Liver (tissue), 9 donors: Measurements from ENCODE around the gene OPTN. TPM values are rescaled to one million over a fixed set of nuclear protein-coding genes. Genes with fewer than 3 reads are reported as not detected.

Experiments used
- DNase-seq: peaks from one replicate; pipeline ENCODE4 v3.0.0-alpha.2; 2017; ENCODE audit warnings: low spot score
- H3K27ac ChIP-seq, 2 donors: one replicate each; pipeline ENCODE4 v1.7.0; 2013; ENCODE audit warnings: inconsistent platforms in 2 of 2, low read length in 2 of 2, control low read depth in 1 of 2, low read depth in 1 of 2, mild to moderate bottlenecking in 1 of 2
- H3K27me3 ChIP-seq, 4 donors: one replicate each; pipeline versions ENCODE4 v1.6.1 to v1.7.0; 2013; ENCODE audit warnings: low read length in 3 of 4, inconsistent platforms in 1 of 4, mild to moderate bottlenecking in 1 of 4, moderate library complexity in 1 of 4; ENCODE audit not compliant: control insufficient read depth in 4 of 4, insufficient read depth in 4 of 4
- H3K36me3 ChIP-seq, 4 donors: one replicate each; pipeline versions ENCODE4 v1.6.1 to v1.7.0; 2013; ENCODE audit warnings: low read length in 3 of 4, mild to moderate bottlenecking in 3 of 4, low read depth in 1 of 4, moderate library complexity in 1 of 4; ENCODE audit not compliant: control insufficient read depth in 4 of 4, insufficient read depth in 3 of 4
- H3K4me1 ChIP-seq, 4 donors: one replicate each; pipeline versions ENCODE4 v1.6.1 to v1.7.0; 2013; ENCODE audit warnings: low read length in 3 of 4, mild to moderate bottlenecking in 3 of 4, moderate library complexity in 1 of 4; ENCODE audit not compliant: control insufficient read depth in 4 of 4, insufficient read depth in 4 of 4
- H3K4me3 ChIP-seq, 3 donors: one replicate each; pipeline versions ENCODE4 v1.6.1 to v1.7.0; 2013; ENCODE audit warnings: low read length in 3 of 3, control low read depth in 1 of 3, low read depth in 1 of 3, mild to moderate bottlenecking in 1 of 3
- H3K9ac ChIP-seq, 2 donors: one replicate each; pipeline ENCODE4 v1.7.0; 2013; ENCODE audit warnings: low read length in 2 of 2, mild to moderate bottlenecking in 2 of 2, moderate library complexity in 2 of 2, control low read depth in 1 of 2, low read depth in 1 of 2
- H3K9me3 ChIP-seq, 4 donors: one replicate each; pipeline versions ENCODE4 v1.6.1 to v1.7.0; 2013; ENCODE audit warnings: low read length in 3 of 4; ENCODE audit not compliant: control insufficient read depth in 4 of 4
- ATF3 ChIP-seq: IDR thresholded peaks from 2 replicates; pipeline ENCODE4 v1.6.1; 2016; ENCODE audit warnings: antibody characterized with exemption
- CTCF ChIP-seq: fragments of 150-350 bp; IDR thresholded peaks from 2 replicates; pipeline ENCODE4 v1.5.1; 2017; ENCODE audit warnings: improper control_type of control experiment, low read depth, low read length; ENCODE audit not compliant: missing input control
- EGR1 ChIP-seq, 2 donors: IDR thresholded peaks; 2 replicates each; pipeline ENCODE4 v1.6.1; 2016 to 2018; ENCODE audit warnings: antibody characterized with exemption in 2 of 2, low read depth in 2 of 2
- FOXA1 ChIP-seq: IDR thresholded peaks from 2 replicates; pipeline ENCODE4 v1.6.1; 2016; ENCODE audit warnings: antibody characterized with exemption
- FOXA2 ChIP-seq: IDR thresholded peaks from 2 replicates; pipeline ENCODE4 v1.6.1; 2016; ENCODE audit warnings: antibody characterized with exemption
- GABPA ChIP-seq, 2 donors: IDR thresholded peaks in 1 of 2; conservative IDR thresholded peaks in 1 of 2; 2 replicates each; pipeline ENCODE4 v1.6.1; 2016; ENCODE audit warnings: antibody characterized with exemption in 2 of 2, mild to moderate bottlenecking in 1 of 2, moderate library complexity in 1 of 2
- HNF4A ChIP-seq, 2 donors: conservative IDR thresholded peaks; 2 replicates each; pipeline ENCODE4 v1.6.1; 2016; ENCODE audit warnings: antibody characterized with exemption in 2 of 2, mild to moderate bottlenecking in 2 of 2
- HNF4G ChIP-seq: IDR thresholded peaks from 2 replicates; pipeline ENCODE4 v1.6.1; 2016; ENCODE audit warnings: antibody characterized with exemption
- JUND ChIP-seq, 2 donors: IDR thresholded peaks; 2 replicates each; pipeline ENCODE4 v1.6.1; 2016; ENCODE audit warnings: antibody characterized with exemption in 2 of 2
- MAX ChIP-seq: IDR thresholded peaks from 2 replicates; pipeline ENCODE4 v1.6.1; 2016; ENCODE audit warnings: antibody characterized with exemption
- NR2F2 ChIP-seq: IDR thresholded peaks from 2 replicates; pipeline ENCODE4 v1.6.1; 2016; ENCODE audit warnings: antibody characterized with exemption
- RAD21 ChIP-seq, 2 donors: IDR thresholded peaks; 2 replicates each; pipeline ENCODE4 v1.6.1; 2016; ENCODE audit warnings: antibody characterized with exemption in 2 of 2, mild to moderate bottlenecking in 2 of 2
- RXRA ChIP-seq, 2 donors: IDR thresholded peaks; 2 replicates each; pipeline ENCODE4 v1.6.1; 2017 to 2018; ENCODE audit warnings: antibody characterized with exemption in 2 of 2, mild to moderate bottlenecking in 1 of 2
- SP1 ChIP-seq: IDR thresholded peaks from 2 replicates; pipeline ENCODE4 v1.6.1; 2018; ENCODE audit warnings: antibody characterized with exemption, mild to moderate bottlenecking
- TAF1 ChIP-seq: conservative IDR thresholded peaks from 2 replicates; pipeline ENCODE4 v1.6.1; 2016; ENCODE audit warnings: antibody characterized with exemption, mild to moderate bottlenecking
- YY1 ChIP-seq: IDR thresholded peaks from 2 replicates; pipeline ENCODE4 v1.6.1; 2016; ENCODE audit warnings: antibody characterized with exemption, mild to moderate bottlenecking
- ZBTB33 ChIP-seq: IDR thresholded peaks from 2 replicates; pipeline ENCODE4 v1.6.1; 2016; ENCODE audit warnings: antibody characterized with exemption
- WGBS: extraction: QIAGEN DNeasy Blood & Tissue Kit; methylation state at CpG from one replicate; pipeline ENCODE4 v1.1.7; 2013; 5-methylcytosine and 5-hydroxymethylcytosine counted together
- polyA plus RNA-seq, 2 donors: library from polyadenylated mRNA; stranded (reverse) in 1 of 2; unstranded in 1 of 2; fragments of 200-250 nt in 1 of 2; fragments of >200 nt in 1 of 2; fragmentation: Nextera tagmentation in 1 of 2; extraction: Ambion mirVana in 1 of 2; gene quantifications; one replicate each; pipeline versions ENCODE4 v1.2.1 to v1.2.3, GENCODE V29; 2013 to 2015
- total RNA-seq, 2 donors: library from RNA; depleted of rRNA; stranded (reverse); fragments of >200 nt; gene quantifications; one replicate each; pipeline ENCODE4 v1.2.3, GENCODE V29; 2014
- TF ChIP-seq, protein P1 (sequence below): IDR thresholded peaks from 2 replicates; pipeline ENCODE4 v1.6.1; 2016; ENCODE audit warnings: antibody characterized with exemption, mild to moderate bottlenecking
- donor health status: healthy.
- donor health status: healthy.
- donor health status: healthy.
- donor health status: healthy.
- donor health status: healthy.

Gene OPTN
- total and polyA plus RNA-seq, 4 donors, result 21.5 to 42.0 (median 34.2) TPM

DNA sequence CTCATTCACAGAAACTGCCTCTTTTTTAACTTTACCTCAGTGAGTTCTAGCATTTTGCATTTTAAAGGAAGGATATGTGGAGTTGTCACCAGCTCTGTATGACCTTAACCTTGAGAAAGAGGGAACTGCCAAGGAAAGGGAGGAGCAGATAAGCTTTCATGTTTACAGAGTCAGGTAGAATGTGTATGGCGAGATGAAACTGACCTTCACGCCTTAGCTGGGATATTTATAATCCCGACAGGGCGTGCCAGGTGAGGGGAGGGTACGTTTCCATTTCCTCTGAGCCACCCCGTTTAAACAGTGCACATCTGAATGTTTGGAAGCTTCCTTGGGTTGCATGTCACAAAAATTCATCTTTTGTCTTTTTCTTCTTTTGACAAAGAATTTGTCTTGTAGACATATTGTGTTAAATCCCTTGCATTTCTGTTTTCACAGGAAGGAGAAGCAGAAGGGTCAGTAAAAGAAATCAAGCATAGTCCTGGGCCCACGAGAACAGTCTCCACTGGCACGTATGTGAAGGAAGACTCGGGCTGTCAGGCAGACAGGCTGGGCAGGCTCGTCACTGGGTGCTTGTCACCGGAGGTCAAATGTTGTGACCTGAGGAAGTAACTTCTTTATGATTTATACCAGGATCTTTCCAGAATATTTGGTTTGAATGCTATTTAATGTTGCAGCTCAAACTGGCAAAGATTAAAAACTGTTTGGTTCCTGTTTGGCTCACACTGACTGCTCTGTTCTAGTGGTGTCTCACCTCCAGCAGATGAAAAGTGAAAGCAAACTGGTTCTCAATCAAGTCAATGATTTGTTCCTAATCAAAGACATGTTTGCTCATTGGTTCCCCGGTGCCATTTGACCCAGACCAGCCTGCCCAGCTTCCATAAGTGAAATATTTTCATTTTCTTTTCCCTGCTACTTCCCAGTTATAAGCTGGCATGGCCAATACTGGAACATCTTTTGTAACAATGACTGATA is 16.2 kb downstream of the OPTN start (continued):
- TF ChIP-seq RXRA (IDR thresholded peaks at IDR 0.05), result peak in 1 of 2 donors; percentile 12
- no peak for TF ChIP-seq TAF1
- TF ChIP-seq EGR1 (IDR thresholded peaks at IDR 0.05; ENCODE audit: low read depth in 2 of 2), result no peak
- TF ChIP-seq JUND (IDR thresholded peaks at IDR 0.05), result no peak

GRCh38 chr10:13117841-13118783 is 18.1 kb downstream of the OPTN start:
- Histone ChIP-seq H3K9ac (no peak overlapping the region), H3K36me3 (peaks cover 13 to 40% (median 36%) of the 10 kb centered on the region in 4 donors), H3K27ac (no peak overlapping the region), H3K27me3 (no peaks in the 10 kb centered on the region), H3K9me3 (no peaks in the 10 kb centered on the region), H3K4me3 (no peak overlapping the region), H3K4me1 (peaks cover 3 to 21% (median 10%) of the 10 kb centered on the region in 4 donors)
- TF ChIP-seq HNF4G, result no peak
- no peak for TF ChIP-seq ATF3
- no peak for TF ChIP-seq FOXA2
- TF ChIP-seq ZBTB33, result no peak
- TF ChIP-seq GABPA (IDR thresholded peaks at IDR 0.05 in 1 of 2, conservative IDR thresholded peaks at IDR 0.05 in 1 of 2), result no peak
- TF ChIP-seq RXRA (IDR thresholded peaks at IDR 0.05), result no peak
- no peak for TF ChIP-seq NR2F2
- TF ChIP-seq, protein P1, sequence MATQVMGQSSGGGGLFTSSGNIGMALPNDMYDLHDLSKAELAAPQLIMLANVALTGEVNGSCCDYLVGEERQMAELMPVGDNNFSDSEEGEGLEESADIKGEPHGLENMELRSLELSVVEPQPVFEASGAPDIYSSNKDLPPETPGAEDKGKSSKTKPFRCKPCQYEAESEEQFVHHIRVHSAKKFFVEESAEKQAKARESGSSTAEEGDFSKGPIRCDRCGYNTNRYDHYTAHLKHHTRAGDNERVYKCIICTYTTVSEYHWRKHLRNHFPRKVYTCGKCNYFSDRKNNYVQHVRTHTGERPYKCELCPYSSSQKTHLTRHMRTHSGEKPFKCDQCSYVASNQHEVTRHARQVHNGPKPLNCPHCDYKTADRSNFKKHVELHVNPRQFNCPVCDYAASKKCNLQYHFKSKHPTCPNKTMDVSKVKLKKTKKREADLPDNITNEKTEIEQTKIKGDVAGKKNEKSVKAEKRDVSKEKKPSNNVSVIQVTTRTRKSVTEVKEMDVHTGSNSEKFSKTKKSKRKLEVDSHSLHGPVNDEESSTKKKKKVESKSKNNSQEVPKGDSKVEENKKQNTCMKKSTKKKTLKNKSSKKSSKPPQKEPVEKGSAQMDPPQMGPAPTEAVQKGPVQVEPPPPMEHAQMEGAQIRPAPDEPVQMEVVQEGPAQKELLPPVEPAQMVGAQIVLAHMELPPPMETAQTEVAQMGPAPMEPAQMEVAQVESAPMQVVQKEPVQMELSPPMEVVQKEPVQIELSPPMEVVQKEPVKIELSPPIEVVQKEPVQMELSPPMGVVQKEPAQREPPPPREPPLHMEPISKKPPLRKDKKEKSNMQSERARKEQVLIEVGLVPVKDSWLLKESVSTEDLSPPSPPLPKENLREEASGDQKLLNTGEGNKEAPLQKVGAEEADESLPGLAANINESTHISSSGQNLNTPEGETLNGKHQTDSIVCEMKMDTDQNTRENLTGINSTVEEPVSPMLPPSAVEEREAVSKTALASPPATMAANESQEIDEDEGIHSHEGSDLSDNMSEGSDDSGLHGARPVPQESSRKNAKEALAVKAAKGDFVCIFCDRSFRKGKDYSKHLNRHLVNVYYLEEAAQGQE, result no peak
- no peak for TF ChIP-seq JUND (IDR thresholded peaks at IDR 0.05)
- TF ChIP-seq EGR1 (IDR thresholded peaks at IDR 0.05; ENCODE audit: low read depth in 2 of 2), result no peak
- TF ChIP-seq YY1, result no peak
- no peak for TF ChIP-seq FOXA1
- TF ChIP-seq HNF4A (conservative IDR thresholded peaks at IDR 0.05), result no peak
- no peak for TF ChIP-seq RAD21 (IDR thresholded peaks at IDR 0.05)
- no peak for TF ChIP-seq CTCF
- TF ChIP-seq MAX, result no peak
- TF ChIP-seq SP1, result no peak
- no peak for TF ChIP-seq TAF1
- 81% methylated on average over 14 of the region's 14 CpGs for WGBS
- DNase-seq, result no peak
